GM12892 (cell line): ENCODE data around the gene CXCL5.

Experiments
- POLR2A ChIP-seq: IDR thresholded peaks from 2 replicates; pipeline ENCODE4 v1.6.1; 2011; ENCODE audit warnings: low read depth, low read length, control low read depth
- POLR2AphosphoS5 ChIP-seq: IDR thresholded peaks from 2 replicates; pipeline ENCODE4 v1.6.1; 2011; ENCODE audit warnings: low read depth, low read length, control low read depth
- TAF1 ChIP-seq: IDR thresholded peaks from 2 replicates; pipeline ENCODE4 v1.6.1; 2011; ENCODE audit warnings: low read depth, mild to moderate bottlenecking, control low read depth, low read length, borderline replicate concordance

DNA sequence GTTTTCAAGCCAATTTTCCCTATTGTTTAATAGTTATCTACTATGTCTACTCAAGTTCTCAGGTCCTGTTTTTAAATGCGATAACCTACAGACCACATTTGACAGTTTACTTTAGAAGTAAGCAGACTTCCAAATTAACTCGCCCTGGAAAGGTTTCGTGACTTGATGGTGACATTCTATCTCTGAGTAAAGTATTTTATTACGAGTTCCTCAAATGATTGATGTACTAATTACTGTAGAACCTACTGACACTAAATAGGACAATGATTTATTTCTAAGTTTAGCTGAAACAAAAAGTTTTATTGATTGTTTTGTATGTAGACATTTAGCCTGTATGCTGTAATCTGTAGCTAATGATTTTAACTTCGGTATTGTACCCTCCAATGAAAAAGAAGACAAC, 8.5 kb downstream of the CXCL5 start:
- TF ChIP-seq TAF1: no peak
- no peak for TF ChIP-seq POLR2A
- no peak for TF ChIP-seq POLR2AphosphoS5
